Right lobe of liver (tissue), 4 donors: ENCODE measurements around the gene LANCL3.

Source experiments
- POLR2A ChIP-seq: fragments of 450-650 bp; IDR thresholded peaks from one replicate; pipeline ENCODE4 v1.6.1; 2017; ENCODE audit warnings: antibody characterized with exemption, mild to moderate bottlenecking
- TF ChIP-seq, protein P1 (sequence below), 4 donors: fragments of 200-600 bp in 3 of 4; fragments of 450-650 bp in 1 of 4; IDR thresholded peaks; one replicate each; pipeline versions ENCODE4 v1.5.1 to v1.8.0; 2016 to 2022; ENCODE audit warnings: antibody characterized with exemption in 4 of 4, mild to moderate bottlenecking in 2 of 4
- donor health status: DM: no; HTN: no; CAD: no.
- donor health status: DM: no; HTN: no; CAD: no.
- donor health status: DM: no; HTN: yes; CAD: no.

GRCh38 chrX:37677243-37677642 lies 105.8 kb downstream of the LANCL3 start:
- TF ChIP-seq, protein P1, sequence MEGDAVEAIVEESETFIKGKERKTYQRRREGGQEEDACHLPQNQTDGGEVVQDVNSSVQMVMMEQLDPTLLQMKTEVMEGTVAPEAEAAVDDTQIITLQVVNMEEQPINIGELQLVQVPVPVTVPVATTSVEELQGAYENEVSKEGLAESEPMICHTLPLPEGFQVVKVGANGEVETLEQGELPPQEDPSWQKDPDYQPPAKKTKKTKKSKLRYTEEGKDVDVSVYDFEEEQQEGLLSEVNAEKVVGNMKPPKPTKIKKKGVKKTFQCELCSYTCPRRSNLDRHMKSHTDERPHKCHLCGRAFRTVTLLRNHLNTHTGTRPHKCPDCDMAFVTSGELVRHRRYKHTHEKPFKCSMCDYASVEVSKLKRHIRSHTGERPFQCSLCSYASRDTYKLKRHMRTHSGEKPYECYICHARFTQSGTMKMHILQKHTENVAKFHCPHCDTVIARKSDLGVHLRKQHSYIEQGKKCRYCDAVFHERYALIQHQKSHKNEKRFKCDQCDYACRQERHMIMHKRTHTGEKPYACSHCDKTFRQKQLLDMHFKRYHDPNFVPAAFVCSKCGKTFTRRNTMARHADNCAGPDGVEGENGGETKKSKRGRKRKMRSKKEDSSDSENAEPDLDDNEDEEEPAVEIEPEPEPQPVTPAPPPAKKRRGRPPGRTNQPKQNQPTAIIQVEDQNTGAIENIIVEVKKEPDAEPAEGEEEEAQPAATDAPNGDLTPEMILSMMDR (IDR thresholded peaks at IDR 0.05), result no peak
- TF ChIP-seq POLR2A, result no peak
